Thyroid gland (tissue), 4 donors: ENCODE data around the gene SCN2A.

ENCODE experiments used
- POLR2A ChIP-seq, 2 donors: fragments of 450-650 bp; IDR thresholded peaks; one replicate each; pipeline ENCODE4 v1.6.1; 2017; ENCODE audit warnings: antibody characterized with exemption in 2 of 2, mild to moderate bottlenecking in 2 of 2, moderate library complexity in 1 of 2
- TF ChIP-seq, protein P1 (sequence below), 6 experiments: fragments of 200-600 bp in 3 of 6; fragments of 450-650 bp in 3 of 6; sonication (generic) in 3 of 6; IDR thresholded peaks; one replicate each; pipeline ENCODE4 v1.5.1; 2016 to 2019; ENCODE audit warnings: antibody characterized with exemption in 6 of 6, mild to moderate bottlenecking in 2 of 6, inconsistent platforms in 1 of 6, moderate library complexity in 1 of 6

- TF ChIP-seq, protein P1, sequence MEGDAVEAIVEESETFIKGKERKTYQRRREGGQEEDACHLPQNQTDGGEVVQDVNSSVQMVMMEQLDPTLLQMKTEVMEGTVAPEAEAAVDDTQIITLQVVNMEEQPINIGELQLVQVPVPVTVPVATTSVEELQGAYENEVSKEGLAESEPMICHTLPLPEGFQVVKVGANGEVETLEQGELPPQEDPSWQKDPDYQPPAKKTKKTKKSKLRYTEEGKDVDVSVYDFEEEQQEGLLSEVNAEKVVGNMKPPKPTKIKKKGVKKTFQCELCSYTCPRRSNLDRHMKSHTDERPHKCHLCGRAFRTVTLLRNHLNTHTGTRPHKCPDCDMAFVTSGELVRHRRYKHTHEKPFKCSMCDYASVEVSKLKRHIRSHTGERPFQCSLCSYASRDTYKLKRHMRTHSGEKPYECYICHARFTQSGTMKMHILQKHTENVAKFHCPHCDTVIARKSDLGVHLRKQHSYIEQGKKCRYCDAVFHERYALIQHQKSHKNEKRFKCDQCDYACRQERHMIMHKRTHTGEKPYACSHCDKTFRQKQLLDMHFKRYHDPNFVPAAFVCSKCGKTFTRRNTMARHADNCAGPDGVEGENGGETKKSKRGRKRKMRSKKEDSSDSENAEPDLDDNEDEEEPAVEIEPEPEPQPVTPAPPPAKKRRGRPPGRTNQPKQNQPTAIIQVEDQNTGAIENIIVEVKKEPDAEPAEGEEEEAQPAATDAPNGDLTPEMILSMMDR (IDR thresholded peaks at IDR 0.05), result no peak
- no peak for TF ChIP-seq POLR2A (IDR thresholded peaks at IDR 0.05)
Measured at GRCh38 chr2:165369898-165370296, 130.7 kb downstream of the SCN2A start.
